ENCODE data around the gene AOAH. TPM values are rescaled to one million over a fixed set of nuclear protein-coding genes. Genes with fewer than 3 reads are reported as not detected.

AOAH gene
- total RNA-seq, 1 experiment from 2014 or later, result 0.39 TPM

DNA sequence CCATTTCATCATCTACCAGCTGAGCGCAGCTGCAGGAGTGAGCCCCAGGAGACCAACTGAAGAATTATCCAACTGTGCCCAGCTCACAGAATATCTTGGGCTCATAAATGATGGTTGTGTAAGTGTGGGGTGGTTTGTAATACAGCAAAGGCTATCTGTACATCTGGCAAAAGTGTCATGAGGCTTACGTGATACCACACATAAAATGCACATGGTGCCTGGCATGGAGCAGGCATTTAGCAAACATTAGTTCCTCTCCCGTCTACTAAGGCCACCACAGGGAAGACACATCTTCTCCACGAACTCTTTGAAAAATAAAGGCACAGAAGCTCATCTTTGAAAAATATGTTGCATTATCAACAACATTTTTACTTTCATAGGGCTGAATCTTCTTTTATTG is 32.3 kb downstream of the AOAH start:
- no peaks in the 10 kb centered on the region for H3K27me3 Mint-ChIP-seq (ENCODE audit: low read depth)
- Histone ChIP-seq H3K9ac (ENCODE audit: extremely low read depth, insufficient read length, low read length) (no peak overlapping the region), H3K18ac (ENCODE audit: insufficient read length, low read depth, low read length) (no peak overlapping the region), H3K4ac (ENCODE audit: low read depth, low read length) (no peak overlapping the region), H2BK120ac (ENCODE audit: low read depth, low read length, poor library complexity, severe bottlenecking) (no peak overlapping the region), H3K27me3 (ENCODE audit: insufficient read depth, low read length) (no peaks in the 10 kb centered on the region), H2BK5ac (ENCODE audit: insufficient read length, low read length) (no peak overlapping the region), H3K9me3 (ENCODE audit: control insufficient read depth, low read depth, low read length) (no peaks in the 10 kb centered on the region), H2BK15ac (ENCODE audit: low read depth, low read length) (no peak overlapping the region), H3K14ac (ENCODE audit: insufficient read depth, low read length) (no peak overlapping the region), H3K23me2 (ENCODE audit: insufficient read length, low read depth, low read length, poor library complexity, severe bottlenecking) (peaks cover 3% of the 10 kb centered on the region), H3K4me1 (ENCODE audit: insufficient read depth, low read length) (0 out of 2 replicates have a peak, but pooled peaks cover 5% of the 10 kb centered on the region), H3K56ac (ENCODE audit: insufficient read length, low read depth, low read length) (no peak overlapping the region), H2AK5ac (ENCODE audit: insufficient read length, low read length) (no peak overlapping the region), H3K79me1 (ENCODE audit: insufficient read depth, low read depth, low read length, poor library complexity, severe bottlenecking) (no peaks in the 10 kb centered on the region), H2AFZ (ENCODE audit: low read length) (no peak overlapping the region), H3K27ac (ENCODE audit: insufficient read length, low read depth, low read length) (no peak overlapping the region), H4K5ac (ENCODE audit: insufficient read length, low read depth, low read length) (no peak overlapping the region), H3K23ac (ENCODE audit: insufficient read length, low read depth, low read length) (no peak overlapping the region), H2BK20ac (ENCODE audit: low read depth, low read length, poor library complexity, severe bottlenecking) (no peak overlapping the region), H3K4me2 (ENCODE audit: insufficient read depth, insufficient read length, low read length) (no peak overlapping the region), H2BK12ac (ENCODE audit: insufficient read length, low read depth, low read length) (no peak overlapping the region), H3K79me2 (ENCODE audit: insufficient read depth, low read length) (no peaks in the 10 kb centered on the region), H3T11ph (ENCODE audit: low read length) (no peak overlapping the region), H4K8ac (replicated peaks; ENCODE audit: insufficient read length, low read depth, low read length) (no peak overlapping the region), H4K91ac (ENCODE audit: insufficient read length, low read depth, low read length) (no peak overlapping the region), H4K20me1 (ENCODE audit: control insufficient read depth, insufficient read depth, insufficient read length) (no peaks in the 10 kb centered on the region)
- H3K36me3 Mint-ChIP-seq (ENCODE audit: insufficient read depth in 1 of 3, low read depth in 3 of 3), result no peaks in the 10 kb centered on the region
- H3K9me3 Mint-ChIP-seq, result no peaks in the 10 kb centered on the region
- TF ChIP-seq, protein P1, sequence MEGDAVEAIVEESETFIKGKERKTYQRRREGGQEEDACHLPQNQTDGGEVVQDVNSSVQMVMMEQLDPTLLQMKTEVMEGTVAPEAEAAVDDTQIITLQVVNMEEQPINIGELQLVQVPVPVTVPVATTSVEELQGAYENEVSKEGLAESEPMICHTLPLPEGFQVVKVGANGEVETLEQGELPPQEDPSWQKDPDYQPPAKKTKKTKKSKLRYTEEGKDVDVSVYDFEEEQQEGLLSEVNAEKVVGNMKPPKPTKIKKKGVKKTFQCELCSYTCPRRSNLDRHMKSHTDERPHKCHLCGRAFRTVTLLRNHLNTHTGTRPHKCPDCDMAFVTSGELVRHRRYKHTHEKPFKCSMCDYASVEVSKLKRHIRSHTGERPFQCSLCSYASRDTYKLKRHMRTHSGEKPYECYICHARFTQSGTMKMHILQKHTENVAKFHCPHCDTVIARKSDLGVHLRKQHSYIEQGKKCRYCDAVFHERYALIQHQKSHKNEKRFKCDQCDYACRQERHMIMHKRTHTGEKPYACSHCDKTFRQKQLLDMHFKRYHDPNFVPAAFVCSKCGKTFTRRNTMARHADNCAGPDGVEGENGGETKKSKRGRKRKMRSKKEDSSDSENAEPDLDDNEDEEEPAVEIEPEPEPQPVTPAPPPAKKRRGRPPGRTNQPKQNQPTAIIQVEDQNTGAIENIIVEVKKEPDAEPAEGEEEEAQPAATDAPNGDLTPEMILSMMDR (conservative IDR thresholded peaks at IDR 0.05), result no peak
- H3K4me3 Mint-ChIP-seq, result no peak overlapping the region
- H3K27ac Mint-ChIP-seq, result no peak overlapping the region; a peak in 1 of 7 replicates
- DNase-seq, result no peak
- H3K4me1 Mint-ChIP-seq, result peaks cover 11 to 14% of the 10 kb centered on the region in 2 experiments
- WGBS (ENCODE audit: extremely low coverage, insufficient read length, low lambda C conversion rate), result no CpG with 5 or more reads among the region's 4 CpGs

Data from H9 (cell line).